Kidney (tissue), 14 donors: ENCODE measurements around the gene ESPN. TPM values are rescaled to one million over a fixed set of nuclear protein-coding genes. Genes with fewer than 3 reads are reported as not detected.
A peak's percentile ranks its signal among the peaks of the same experiment; 100 is the strongest.

ENCODE experiments used
- DNase-seq, 5 donors: peaks; one replicate each; pipeline ENCODE4 v3.0.0-alpha.2; 2013 to 2020
- FAIRE-seq: peaks from 2 replicates; lab custom pipeline; 2012; peaks lifted over from hg19 to GRCh38; lab: Jason Lieb, UNC
- H3K27ac ChIP-seq, 2 donors: one replicate each; pipeline ENCODE4 v1.7.0; 2013; ENCODE audit warnings: low read depth in 2 of 2, low read length in 2 of 2, inconsistent platforms in 1 of 2
- H3K27me3 ChIP-seq: one replicate; pipeline ENCODE4 v1.7.1; 2013; ENCODE audit warnings: low read length, inconsistent platforms; ENCODE audit not compliant: control insufficient read depth, insufficient read depth
- H3K36me3 ChIP-seq, 3 donors: one replicate each; pipeline versions ENCODE4 v1.7.0 to v1.7.1; 2013; ENCODE audit warnings: low read length in 3 of 3, control low read depth in 1 of 3, inconsistent platforms in 1 of 3; ENCODE audit not compliant: insufficient read depth in 3 of 3, control insufficient read depth in 2 of 3
- H3K4me1 ChIP-seq, 3 donors: one replicate each; pipeline versions ENCODE4 v1.7.0 to v1.7.1; 2013; ENCODE audit warnings: low read length in 3 of 3, inconsistent platforms in 1 of 3, low read depth in 1 of 3; ENCODE audit not compliant: control insufficient read depth in 2 of 3, insufficient read depth in 2 of 3
- H3K4me3 ChIP-seq, 3 donors: one replicate each; pipeline versions ENCODE4 v1.7.0 to v1.8.1; 2013; ENCODE audit warnings: low read length in 3 of 3, control low read depth in 1 of 3, inconsistent platforms in 1 of 3
- H3K9ac ChIP-seq, 3 donors: one replicate each; pipeline versions ENCODE4 v1.7.0 to v1.7.1; 2013; ENCODE audit warnings: low read length in 3 of 3, control low read depth in 1 of 3, inconsistent platforms in 1 of 3
- H3K9me3 ChIP-seq, 3 donors: one replicate each; pipeline versions ENCODE4 v1.7.0 to v1.7.1; 2013; ENCODE audit warnings: low read length in 3 of 3, control low read depth in 1 of 3, inconsistent platforms in 1 of 3; ENCODE audit not compliant: control insufficient read depth in 2 of 3, insufficient read depth in 1 of 3
- intact Hi-C: fragments of 100-400 bp; cut with DNase I; formaldehyde crosslinking; loops from one replicate; pipeline ENCODE4 v1.11.1; 2022
- polyA plus RNA-seq: library from polyadenylated mRNA; stranded (reverse); fragments of 350-450 nt; fragmentation: Illumina TruSeq; extraction: RNeasy Lipid Tissue Mini Kit (QIAGEN cat#74804); gene quantifications from one replicate; pipeline ENCODE4 v1.2.3, GENCODE V29; 2014; ENCODE audit warnings: low read depth, low replicate concordance; ENCODE audit not compliant: insufficient read depth
- total RNA-seq: library from RNA; stranded (reverse); fragmentation: NEBNext Ultra II Directional; extraction: Animal tissue kit (Norgen Biotek cat#: 25700); gene quantifications from one replicate; pipeline ENCODE4 v1.2.1, GENCODE V29; 2021
- TF ChIP-seq, protein P1 (sequence below): IDR thresholded peaks from 3 replicates; pipeline ENCODE4 v1.5.1; 2012; ENCODE audit warnings: mild to moderate bottlenecking, moderate library complexity, borderline replicate concordance; ENCODE audit not compliant: insufficient read depth; ENCODE audit errors: extremely low read depth
- donor health status: control.
- donor health status: control.
- donor health status: control.
- donor health status: control.
- donor health status: control.
- donor health status: DM: yes; HTN: yes; CAD: no.
- donor health status: Normal renal cell carcinoma (clear cell type).

Gene ESPN
- total and polyA plus RNA-seq, 2 donors from 2014 or later = 14.2 to 112 TPM

DNA sequence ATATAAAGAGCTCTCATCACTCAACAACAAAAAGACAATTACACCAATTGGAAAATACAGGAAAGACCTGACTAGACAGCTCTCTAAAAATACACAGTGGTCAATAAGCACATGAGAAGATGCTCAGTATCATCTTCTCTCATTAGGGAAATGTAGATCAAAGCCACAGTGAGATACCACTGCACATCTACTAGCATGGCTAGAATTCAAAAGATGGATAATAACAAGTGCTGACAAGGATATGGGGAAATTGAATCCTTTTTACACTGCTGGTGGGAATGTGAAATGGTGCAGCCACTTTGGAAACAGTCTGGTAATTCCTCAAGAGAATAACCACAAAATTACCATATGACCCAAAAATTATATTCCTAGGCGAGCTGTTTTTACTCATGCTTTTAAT lies 40.4 kb upstream of the ESPN start:
- no peak overlapping the region for H3K4me3 ChIP-seq
- H3K9me3 ChIP-seq = no peaks in the 10 kb centered on the region
- TF ChIP-seq, protein P1, sequence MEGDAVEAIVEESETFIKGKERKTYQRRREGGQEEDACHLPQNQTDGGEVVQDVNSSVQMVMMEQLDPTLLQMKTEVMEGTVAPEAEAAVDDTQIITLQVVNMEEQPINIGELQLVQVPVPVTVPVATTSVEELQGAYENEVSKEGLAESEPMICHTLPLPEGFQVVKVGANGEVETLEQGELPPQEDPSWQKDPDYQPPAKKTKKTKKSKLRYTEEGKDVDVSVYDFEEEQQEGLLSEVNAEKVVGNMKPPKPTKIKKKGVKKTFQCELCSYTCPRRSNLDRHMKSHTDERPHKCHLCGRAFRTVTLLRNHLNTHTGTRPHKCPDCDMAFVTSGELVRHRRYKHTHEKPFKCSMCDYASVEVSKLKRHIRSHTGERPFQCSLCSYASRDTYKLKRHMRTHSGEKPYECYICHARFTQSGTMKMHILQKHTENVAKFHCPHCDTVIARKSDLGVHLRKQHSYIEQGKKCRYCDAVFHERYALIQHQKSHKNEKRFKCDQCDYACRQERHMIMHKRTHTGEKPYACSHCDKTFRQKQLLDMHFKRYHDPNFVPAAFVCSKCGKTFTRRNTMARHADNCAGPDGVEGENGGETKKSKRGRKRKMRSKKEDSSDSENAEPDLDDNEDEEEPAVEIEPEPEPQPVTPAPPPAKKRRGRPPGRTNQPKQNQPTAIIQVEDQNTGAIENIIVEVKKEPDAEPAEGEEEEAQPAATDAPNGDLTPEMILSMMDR = no peak
- FAIRE-seq (no peak), DNase-seq (no peak)
- no peak overlapping the region for H3K27ac ChIP-seq
- H3K36me3 ChIP-seq = no peaks in the 10 kb centered on the region
- H3K27me3 ChIP-seq = no peaks in the 10 kb centered on the region
- no peak overlapping the region for H3K9ac ChIP-seq
- intact Hi-C loops = no loop called here
- H3K4me1 ChIP-seq = no peaks in the 10 kb centered on the region

GRCh38 chr1:6384962-6385361 lies 39.6 kb upstream of the ESPN start:
- DNase-seq (peak in 3 of 5 donors; percentile 47 to 64 (median 61)), FAIRE-seq (no peak)
- H3K9ac ChIP-seq = no peak overlapping the region

GRCh38 chr1:6385488-6386191 lies 38.9 kb upstream of the ESPN start:
- H3K4me1 ChIP-seq = no peaks in the 10 kb centered on the region
- DNase-seq (peak; percentile 80 to 91 (median 84)), FAIRE-seq (no peak)
- no peak overlapping the region for H3K9ac ChIP-seq
- no peaks in the 10 kb centered on the region for H3K27me3 ChIP-seq
- H3K27ac ChIP-seq = no peak overlapping the region
- TF ChIP-seq, protein P1 = no peak
- no peaks in the 10 kb centered on the region for H3K9me3 ChIP-seq
- H3K4me3 ChIP-seq = no peak overlapping the region
- intact Hi-C loops = no loop called here
- H3K36me3 ChIP-seq = no peaks in the 10 kb centered on the region

More at GRCh38 chr1:6384962-6385361, 39.6 kb upstream of the ESPN start:
- intact Hi-C loops = no loop called here
- Histone ChIP-seq H3K36me3 (no peaks in the 10 kb centered on the region), H3K9me3 (no peaks in the 10 kb centered on the region), H3K4me1 (no peaks in the 10 kb centered on the region), H3K27me3 (no peaks in the 10 kb centered on the region), H3K27ac (no peak overlapping the region), H3K4me3 (no peak overlapping the region)
- TF ChIP-seq, protein P1 = no peak
